GM12892 (cell line): ENCODE data around the gene TIMM50.
"Not testable (repeated sequence)": the region's sequence is repeated elsewhere in the genome, so short reads cannot be mapped to it uniquely, and the experiment has no call there.

Experiments
- DNase-seq: peaks from one replicate; pipeline ENCODE4 v3.0.0; 2011; ENCODE audit not compliant: insufficient read length
- FAIRE-seq: peaks from 2 replicates; lab custom pipeline; 2011; peaks lifted over from hg19 to GRCh38; lab: Jason Lieb, UNC
- POLR2A ChIP-seq: IDR thresholded peaks from 2 replicates; pipeline ENCODE4 v1.6.1; 2011; ENCODE audit warnings: low read depth, low read length, control low read depth
- POLR2AphosphoS5 ChIP-seq: IDR thresholded peaks from 2 replicates; pipeline ENCODE4 v1.6.1; 2011; ENCODE audit warnings: low read depth, low read length, control low read depth
- TAF1 ChIP-seq: IDR thresholded peaks from 2 replicates; pipeline ENCODE4 v1.6.1; 2011; ENCODE audit warnings: low read depth, mild to moderate bottlenecking, control low read depth, low read length, borderline replicate concordance

The TIMM50 gene

GRCh38 chr19:39446365-39447084 is 34.1 kb upstream of the TIMM50 start:
- DNase-seq: no peak
- no peak for FAIRE-seq
- TF ChIP-seq POLR2A: no peak
- TF ChIP-seq TAF1: no peak
- TF ChIP-seq POLR2AphosphoS5: no peak

GRCh38 chr19:39448271-39448670 is 32.4 kb upstream of the TIMM50 start:
- FAIRE-seq (no peak), DNase-seq (peak; percentile 48)
- TF ChIP-seq TAF1 (no peak), POLR2AphosphoS5 (no peak), POLR2A (no peak)

GRCh38 chr19:39449116-39449797 is 31.4 kb upstream of the TIMM50 start:
- TF ChIP-seq TAF1 (no peak), POLR2A (no peak), POLR2AphosphoS5 (no peak)
- no peak for FAIRE-seq
- no peak for DNase-seq

- FAIRE-seq, DNase-seq: not testable (repeated sequence)
These were observed 29.4 kb upstream of the TIMM50 start for GRCh38 chr19:39451257-39451656.

- FAIRE-seq: no peak
- no peak for DNase-seq
- TF ChIP-seq POLR2AphosphoS5: no peak
- TF ChIP-seq POLR2A: no peak
- TF ChIP-seq TAF1: no peak
These were observed 17.2 kb upstream of the TIMM50 start for GRCh38 chr19:39463403-39463802.

GRCh38 chr19:39465956-39466747 is 14.5 kb upstream of the TIMM50 start:
- TF ChIP-seq POLR2AphosphoS5: no peak
- no peak; the same call in 1 of the 2 replicates for TF ChIP-seq POLR2A
- TF ChIP-seq TAF1: no peak
- no peak for DNase-seq
- FAIRE-seq: no peak

GRCh38 chr19:39467941-39468340 is 12.7 kb upstream of the TIMM50 start:
- FAIRE-seq: no peak
- DNase-seq: no peak
- TF ChIP-seq POLR2A (no peak), TAF1 (no peak), POLR2AphosphoS5 (no peak)

- FAIRE-seq (no peak), DNase-seq (no peak)
- TF ChIP-seq TAF1 (no peak), POLR2A (peak; percentile 42; the same call in 1 of the 2 replicates)
These were observed 11.6 kb upstream of the TIMM50 start for GRCh38 chr19:39469036-39469435.

- FAIRE-seq: no peak
- TF ChIP-seq POLR2AphosphoS5: no peak
- TF ChIP-seq TAF1: no peak
- no peak; the same call in 1 of the 2 replicates for TF ChIP-seq POLR2A
- no peak for DNase-seq
These were observed 11.1 kb upstream of the TIMM50 start for GRCh38 chr19:39469567-39469966.

GRCh38 chr19:39470724-39471339 is 9.8 kb upstream of the TIMM50 start:
- TF ChIP-seq POLR2A: no peak
- TF ChIP-seq POLR2AphosphoS5: no peak
- no peak for TF ChIP-seq TAF1
- DNase-seq (no peak), FAIRE-seq (no peak)
